ENCODE results near the gene NOTCH4.

- TF ChIP-seq CTCF (tag by site-specific recombination; IDR thresholded peaks at IDR 0.05) (no peak), ZNF785 (tag by site-specific recombination; IDR thresholded peaks at IDR 0.05) (no peak), SETDB1 (IDR thresholded peaks at IDR 0.05; ENCODE audit: insufficient read length, low read length) (no peak), ZNF768 (tag by site-specific recombination; IDR thresholded peaks at IDR 0.05) (no peak)
These were observed 1.3 kb downstream of the NOTCH4 start for GRCh38 chr6:32222333-32223230.

All from HEK293 (cell line).